BLaER1 (cell line): ENCODE data around the gene RAPSN.
A peak's percentile ranks its signal among the peaks of the same experiment; 100 is the strongest.

Source experiments
- H3K27ac ChIP-seq: shearing (Covaris generic); formaldehyde crosslinking; 2 replicates; pipeline ENCODE4 v1.8.1; 2022
- H3K27me3 ChIP-seq: shearing (Covaris generic); formaldehyde crosslinking; 2 replicates; pipeline ENCODE4 v1.8.1; 2022
- H3K36me3 ChIP-seq: shearing (Covaris generic); formaldehyde crosslinking; 2 replicates; pipeline ENCODE4 v1.8.1; 2022
- H3K4me1 ChIP-seq: shearing (Covaris generic); formaldehyde crosslinking; 2 replicates; pipeline ENCODE4 v1.8.1; 2022
- H3K4me2 ChIP-seq: shearing (Covaris generic); formaldehyde crosslinking; 2 replicates; pipeline ENCODE4 v1.8.1; 2022
- H3K4me3 ChIP-seq: shearing (Covaris generic); formaldehyde crosslinking; 2 replicates; pipeline ENCODE4 v1.8.1; 2022
- H3K9ac ChIP-seq: shearing (Covaris generic); formaldehyde crosslinking; 2 replicates; pipeline ENCODE4 v1.8.1; 2022
- H3K9me3 ChIP-seq: shearing (Covaris generic); formaldehyde crosslinking; 2 replicates; pipeline ENCODE4 v1.8.1; 2022
- H4K20me1 ChIP-seq: shearing (Covaris generic); formaldehyde crosslinking; 2 replicates; pipeline ENCODE4 v1.8.1; 2022
- Cebpa-rat ChIP-seq: shearing (Covaris generic); IDR thresholded peaks from 2 replicates; pipeline ENCODE4 v1.8.1; 2022

Gene RAPSN

GRCh38 chr11:47410370-47411264, 38.3 kb downstream of the RAPSN start:
- H3K9ac ChIP-seq: peak overlapping the region; percentile 79
- peaks cover 29% of the 10 kb centered on the region for H3K36me3 ChIP-seq
- H3K27ac ChIP-seq: peak overlapping the region; percentile 83
- no peak for TF ChIP-seq Cebpa-rat
- no peaks in the 10 kb centered on the region for H3K9me3 ChIP-seq
- peak overlapping the region; percentile 99 for H3K4me2 ChIP-seq
- peaks cover 66% of the 10 kb centered on the region for H3K4me1 ChIP-seq
- H4K20me1 ChIP-seq: peaks cover 23% of the 10 kb centered on the region
- 0 out of 2 replicates have a peak overlapping the region, but pooled peaks have one; percentile 76 for H3K4me3 ChIP-seq
- H3K27me3 ChIP-seq: no peaks in the 10 kb centered on the region

DNA sequence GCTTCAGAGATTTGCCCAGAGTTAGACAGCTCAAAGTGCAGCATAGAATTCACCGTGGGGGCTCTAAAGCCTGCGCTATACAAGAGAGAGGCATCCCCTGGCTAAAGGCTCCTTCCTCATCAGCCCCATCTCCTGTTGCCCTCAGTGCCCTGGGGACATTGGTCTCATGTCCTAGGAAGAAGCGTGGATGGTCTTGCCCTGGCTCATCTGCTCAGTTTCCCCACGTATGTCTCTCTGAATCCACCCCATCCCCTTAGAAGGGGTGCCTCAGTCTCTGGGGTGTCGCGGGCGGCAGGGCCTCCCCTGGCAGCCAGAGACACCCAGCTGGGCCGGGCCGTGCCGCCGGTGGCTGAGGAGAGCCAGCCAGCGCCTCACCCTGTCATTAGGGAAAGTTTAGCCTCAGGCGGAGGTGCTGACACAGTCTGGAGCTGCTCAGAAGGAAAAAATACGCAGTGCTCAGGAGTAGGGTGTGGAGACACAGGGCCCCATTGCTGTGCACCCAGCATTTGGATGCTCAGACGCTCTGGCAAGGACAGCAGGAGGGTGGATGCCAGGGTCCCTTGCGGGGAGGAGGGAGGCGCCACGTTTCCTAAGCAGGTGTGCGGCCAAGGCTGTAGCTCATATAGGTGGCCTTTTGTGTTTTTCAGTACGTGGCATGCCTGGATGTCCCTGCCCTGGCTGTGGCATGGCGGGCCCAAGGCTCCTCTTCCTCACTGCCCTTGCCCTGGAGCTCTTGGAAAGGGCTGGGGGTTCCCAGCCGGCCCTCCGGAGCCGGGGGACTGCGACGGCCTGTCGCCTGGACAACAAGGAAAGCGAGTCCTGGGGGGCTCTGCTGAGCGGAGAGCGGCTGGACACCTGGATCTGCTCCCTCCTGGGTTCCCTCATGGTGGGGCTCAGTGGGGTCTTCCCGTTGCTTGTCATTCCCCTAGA, 39.2 kb downstream of the RAPSN start:
- Histone ChIP-seq H3K27ac (peak overlapping the region; percentile 83), H3K4me3 (peak overlapping the region; percentile 76), H3K36me3 (peaks cover 26% of the 10 kb centered on the region), H3K4me1 (peaks cover 59% of the 10 kb centered on the region), H3K4me2 (peak overlapping the region; percentile 99), H3K9me3 (no peaks in the 10 kb centered on the region), H3K9ac (peak overlapping the region; percentile 79), H4K20me1 (peaks cover 14% of the 10 kb centered on the region), H3K27me3 (no peaks in the 10 kb centered on the region)
- no peak for TF ChIP-seq Cebpa-rat

DNA sequence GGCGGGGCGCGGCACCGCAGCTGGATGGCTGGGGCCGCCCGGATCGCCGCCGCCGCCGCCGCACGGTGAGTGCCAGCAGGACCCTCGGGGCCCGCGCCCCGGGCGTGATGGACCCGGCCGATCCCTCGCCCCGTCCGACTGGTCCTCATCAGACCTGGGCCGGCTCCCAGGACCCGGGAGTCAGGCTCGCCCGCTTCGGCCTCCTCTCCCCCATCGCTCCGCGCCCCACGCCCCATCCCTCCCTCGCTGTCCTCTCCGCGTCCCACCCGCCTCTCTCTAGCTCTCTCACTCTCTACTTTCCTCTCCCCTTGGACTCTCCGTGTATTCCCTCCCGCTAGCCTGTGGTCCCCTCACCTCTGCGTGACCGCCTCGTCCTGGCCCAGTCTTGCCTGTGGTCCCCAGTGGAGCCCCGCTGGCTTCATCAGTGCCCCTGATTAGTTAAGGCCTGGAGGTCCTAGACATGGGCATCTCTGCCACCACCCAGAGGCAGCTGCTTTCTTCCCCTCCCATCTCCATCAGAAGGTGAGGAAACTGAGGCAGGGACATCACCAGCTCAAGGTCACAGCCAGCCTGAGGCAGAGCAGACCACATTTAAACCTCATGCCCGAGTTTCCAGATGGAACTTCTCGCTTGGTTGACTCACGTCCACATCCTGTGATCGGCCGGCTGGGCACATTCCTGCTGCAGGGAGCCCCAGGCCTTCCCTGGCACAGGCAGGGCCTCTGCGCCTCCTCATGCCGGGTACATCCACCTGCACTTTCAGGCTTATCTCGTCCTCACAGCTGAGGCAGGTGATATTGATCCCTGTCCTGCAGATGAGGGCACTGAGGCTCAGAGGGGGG, 40.1 kb downstream of the RAPSN start:
- H3K36me3 ChIP-seq: peaks cover 20% of the 10 kb centered on the region
- H4K20me1 ChIP-seq: peaks cover 5% of the 10 kb centered on the region
- no peaks in the 10 kb centered on the region for H3K27me3 ChIP-seq
- H3K9me3 ChIP-seq: no peaks in the 10 kb centered on the region
- no peak for TF ChIP-seq Cebpa-rat
- peak overlapping the region; percentile 79 for H3K9ac ChIP-seq
- H3K4me2 ChIP-seq: peak overlapping the region; percentile 99
- H3K4me3 ChIP-seq: peak overlapping the region; percentile 76
- peaks cover 59% of the 10 kb centered on the region for H3K4me1 ChIP-seq
- H3K27ac ChIP-seq: peak overlapping the region; percentile 83

DNA sequence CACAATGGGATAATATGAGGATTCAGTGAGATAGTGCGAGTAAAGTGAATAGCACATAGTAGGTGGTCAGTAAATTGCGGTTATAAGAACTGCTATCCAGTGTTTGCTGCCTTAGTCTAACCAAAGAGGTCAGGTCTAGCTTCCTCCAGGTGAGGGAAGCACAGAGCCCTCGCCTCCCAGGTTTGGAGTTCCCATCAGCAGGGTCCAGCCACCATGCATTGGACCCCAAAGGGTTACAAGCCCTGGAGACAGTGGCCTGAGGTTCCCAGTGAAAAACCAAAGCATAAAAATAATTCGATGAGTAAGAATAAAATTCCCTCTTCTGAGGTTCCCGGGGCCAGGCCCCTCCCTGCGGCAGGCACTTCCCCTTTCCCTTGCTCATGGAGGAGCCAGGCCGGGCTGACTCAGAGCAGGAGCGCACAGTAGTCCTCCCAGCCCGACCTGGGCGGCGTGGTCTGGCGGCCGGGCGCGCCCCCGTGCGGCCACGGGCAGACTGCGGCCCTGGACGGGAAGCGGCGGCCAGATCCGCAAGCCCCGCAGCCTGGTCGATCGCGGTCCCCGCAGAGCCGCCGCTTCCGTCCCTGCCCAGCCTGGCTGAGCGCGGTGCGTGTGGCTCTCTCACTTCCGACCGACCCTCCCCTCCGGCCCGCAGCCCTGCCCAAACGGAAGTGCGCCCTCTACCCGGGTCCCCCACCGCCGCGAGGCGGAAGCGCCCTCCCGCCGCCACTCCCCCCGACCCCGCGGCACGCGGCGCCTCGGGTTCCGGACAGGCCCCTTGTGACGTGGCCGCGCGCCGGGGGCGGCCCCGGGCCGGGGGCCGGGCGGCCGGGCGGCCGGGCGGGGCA, 41.0 kb downstream of the RAPSN start, which contains the start of gene SLC39A13:
Gene SLC39A13, plus strand, starts transcription at position 845 of the 845 bp plus-strand sequence. CDS start 1,505 bp downstream, outside the sequence.
- Histone ChIP-seq H3K36me3 (peaks cover 12% of the 10 kb centered on the region; the same call in 1 of the 2 replicates), H3K4me1 (peaks cover 61% of the 10 kb centered on the region), H3K27me3 (no peaks in the 10 kb centered on the region), H3K4me3 (peak within 1 kb of the TSS; percentile 76), H3K9me3 (no peaks in the 10 kb centered on the region), H3K9ac (peak within 1 kb of the TSS; percentile 79), H4K20me1 (no peaks in the 10 kb centered on the region), H3K27ac (peak within 1 kb of the TSS; percentile 83), H3K4me2 (peak within 1 kb of the TSS; percentile 99)
- no peak for TF ChIP-seq Cebpa-rat

DNA sequence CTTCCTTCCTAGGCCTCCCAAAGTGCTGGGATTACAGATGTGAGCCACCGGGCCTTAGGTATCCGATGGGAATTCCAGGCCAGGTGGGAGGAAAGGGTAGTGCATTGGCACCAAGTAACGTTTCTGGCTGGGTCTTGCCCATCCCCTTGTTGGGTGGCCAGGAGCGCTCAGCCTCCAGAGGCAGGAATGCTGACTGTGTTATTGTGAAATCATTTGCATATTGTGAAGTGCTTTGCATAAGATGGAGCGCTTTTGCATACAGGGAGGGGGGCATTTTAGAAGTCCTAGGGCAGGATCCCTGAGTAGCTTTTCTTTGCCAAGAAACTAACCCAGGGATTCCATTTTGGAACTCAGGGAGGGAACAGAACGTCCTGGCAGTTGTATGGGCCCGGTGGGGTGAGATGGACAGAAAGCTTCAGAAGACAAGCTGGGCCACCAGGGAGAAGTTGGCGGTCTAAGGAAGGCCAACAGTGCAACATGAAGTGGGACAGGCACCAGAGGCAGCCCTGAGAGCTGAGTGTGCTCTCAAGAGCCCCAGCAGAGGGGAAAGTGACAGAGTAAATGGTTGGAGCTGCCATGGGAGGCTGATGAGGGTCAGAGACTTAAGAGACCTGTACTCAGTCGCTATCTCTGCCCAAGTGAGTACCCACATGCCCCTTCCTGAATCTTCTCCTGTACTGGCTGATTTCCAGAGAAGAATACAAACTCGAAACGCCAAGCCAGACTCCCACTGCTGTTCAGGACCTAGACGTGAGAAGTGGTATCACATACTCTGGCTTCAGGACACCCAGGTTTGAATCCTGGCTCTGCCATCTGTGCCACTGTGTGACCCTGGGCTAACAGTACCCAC, 41.8 kb downstream of the RAPSN start:
- H4K20me1 ChIP-seq: no peaks in the 10 kb centered on the region
- peak overlapping the region; percentile 79 for H3K9ac ChIP-seq
- peak overlapping the region; percentile 83 for H3K27ac ChIP-seq
- peaks cover 68% of the 10 kb centered on the region for H3K4me1 ChIP-seq
- H3K27me3 ChIP-seq: no peaks in the 10 kb centered on the region
- no peaks in the 10 kb centered on the region for H3K9me3 ChIP-seq
- TF ChIP-seq Cebpa-rat: peak; percentile 77
- H3K4me3 ChIP-seq: peak overlapping the region; percentile 76
- peaks cover 5% of the 10 kb centered on the region; the same call in 1 of the 2 replicates for H3K36me3 ChIP-seq
- peak overlapping the region; percentile 90 for H3K4me2 ChIP-seq

DNA sequence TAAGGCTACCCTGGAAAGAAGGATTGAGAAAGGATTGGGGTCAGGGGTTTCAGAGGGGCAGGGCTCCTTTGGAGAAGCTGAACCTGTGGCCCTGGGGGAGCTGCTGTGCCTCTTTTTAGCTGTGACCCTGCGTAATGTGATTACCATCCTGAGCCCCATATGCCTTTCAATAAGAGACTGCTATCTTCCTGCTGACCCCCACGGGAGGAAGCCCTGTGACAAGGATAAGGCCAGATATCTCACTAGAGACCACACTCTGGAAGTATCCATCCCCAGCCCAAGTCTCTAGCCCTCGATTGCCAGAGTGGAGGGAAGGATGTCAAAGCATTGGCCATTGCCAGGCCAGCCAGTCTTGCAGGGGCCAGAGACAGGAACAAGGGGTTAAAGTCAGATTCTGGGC, 45.4 kb downstream of the RAPSN start:
- H3K4me1 ChIP-seq: peaks cover 75% of the 10 kb centered on the region
- TF ChIP-seq Cebpa-rat: no peak
- no peaks in the 10 kb centered on the region for H3K27me3 ChIP-seq
- peak overlapping the region; percentile 82 for H3K27ac ChIP-seq
- peak overlapping the region; percentile 79 for H3K4me2 ChIP-seq
- no peaks in the 10 kb centered on the region for H3K9me3 ChIP-seq
- peak overlapping the region; percentile 67 for H3K9ac ChIP-seq
- no peaks in the 10 kb centered on the region for H3K36me3 ChIP-seq
- H4K20me1 ChIP-seq: no peaks in the 10 kb centered on the region
- H3K4me3 ChIP-seq: no peak overlapping the region

GRCh38 chr11:47403135-47403534, 45.8 kb downstream of the RAPSN start:
- H3K4me1 ChIP-seq: peaks cover 80% of the 10 kb centered on the region
- no peaks in the 10 kb centered on the region for H3K36me3 ChIP-seq
- H3K4me3 ChIP-seq: no peak overlapping the region
- no peaks in the 10 kb centered on the region for H3K9me3 ChIP-seq
- no peaks in the 10 kb centered on the region for H3K27me3 ChIP-seq
- peak overlapping the region; percentile 67 for H3K9ac ChIP-seq
- TF ChIP-seq Cebpa-rat: no peak
- H3K4me2 ChIP-seq: peak overlapping the region; percentile 79
- peak overlapping the region; percentile 82 for H3K27ac ChIP-seq
- H4K20me1 ChIP-seq: no peaks in the 10 kb centered on the region
